Epithelial cell of proximal tubule (primary cell): ENCODE data around the gene SORBS2. TPM values are rescaled to one million over a fixed set of nuclear protein-coding genes. Genes with fewer than 3 reads are reported as not detected.

Experiments
- DNase-seq: peaks from one replicate; pipeline ENCODE4 v3.0.0-alpha.2; 2011; ENCODE audit warnings: low read depth
- H3K4me3 ChIP-seq: 2 replicates; pipeline ENCODE4 v1.5.1; 2011; ENCODE audit warnings: low read depth, mild to moderate bottlenecking, low read length
- CTCF ChIP-seq: conservative IDR thresholded peaks from 2 replicates; pipeline ENCODE4 v1.5.1; 2012; ENCODE audit warnings: low read depth, mild to moderate bottlenecking, low read length
- total RNA-seq: library from RNA; depleted of rRNA; stranded (reverse); fragments of >200 nt; gene quantifications from 2 replicates; pipeline ENCODE4 v1.2.3, GENCODE V29; 2015

The SORBS2 gene
- total RNA-seq, 1 donor from 2014 or later = 11.6 TPM

DNA sequence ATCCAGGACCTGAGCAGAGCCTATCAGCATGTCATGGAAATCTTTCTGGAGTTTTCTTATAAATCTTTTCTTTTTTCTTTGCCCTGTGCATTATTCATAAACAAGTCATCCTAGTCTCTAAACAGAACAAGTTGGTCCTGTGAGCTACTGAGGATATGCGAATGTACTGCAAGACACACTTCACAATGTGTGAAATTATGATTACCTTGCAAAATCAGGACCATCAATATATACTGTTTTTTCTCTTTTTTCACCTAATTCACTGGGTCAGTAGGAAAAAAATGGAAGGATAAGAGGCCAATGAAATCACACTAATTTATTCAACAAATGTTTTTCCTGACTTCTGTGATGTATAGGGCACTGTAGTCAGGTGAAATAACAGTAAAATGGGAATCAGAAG, 14.4 kb upstream of the SORBS2 start:
- no peak overlapping the region for H3K4me3 ChIP-seq
- DNase-seq = no peak
- TF ChIP-seq CTCF = no peak

- H3K4me3 ChIP-seq = no peak overlapping the region
- no peak for DNase-seq
- TF ChIP-seq CTCF = no peak
These were observed 13.7 kb upstream of the SORBS2 start for GRCh38 chr4:185825737-185826136.

DNA sequence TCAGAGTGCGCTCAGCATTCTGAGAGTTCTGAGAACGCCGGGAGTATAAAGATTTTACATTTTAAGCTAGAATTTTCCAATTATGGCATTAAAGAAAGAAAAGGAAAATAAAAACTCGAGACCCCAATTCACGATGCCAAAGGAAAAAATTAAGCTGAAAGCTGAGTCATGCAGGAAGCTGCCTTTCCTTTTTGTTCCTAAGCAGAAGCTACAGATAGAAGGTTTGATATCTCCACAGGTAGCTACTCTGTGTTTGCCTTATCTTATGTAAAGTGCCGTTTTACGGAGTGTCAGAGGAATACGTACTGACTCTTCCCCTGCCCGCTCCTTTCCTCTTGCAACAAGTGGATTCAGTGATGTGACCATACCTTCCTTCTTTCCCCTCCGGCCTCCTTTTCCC, 10.8 kb upstream of the SORBS2 start:
- no peak for DNase-seq
- TF ChIP-seq CTCF = no peak
- no peak overlapping the region for H3K4me3 ChIP-seq

DNA sequence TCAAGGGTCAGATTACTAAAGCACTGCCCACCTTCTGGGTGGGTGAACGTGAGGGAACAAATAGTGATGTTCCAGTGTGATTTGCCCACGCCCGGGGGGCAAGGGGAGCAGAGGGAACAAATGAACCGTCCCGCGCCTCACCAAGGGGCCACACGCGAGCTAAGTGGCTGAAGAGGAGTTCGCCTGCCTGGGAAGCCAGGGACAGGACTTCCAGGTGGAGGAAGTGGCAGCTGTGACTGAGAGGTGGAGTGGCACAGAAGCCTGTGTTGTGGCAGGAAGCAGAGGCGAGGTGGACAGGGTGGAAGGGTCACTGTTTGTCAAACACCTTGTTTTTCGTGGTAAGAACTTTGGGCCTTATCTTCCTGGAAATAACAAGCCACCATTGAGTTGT, 9.0 kb upstream of the SORBS2 start:
- no peak overlapping the region for H3K4me3 ChIP-seq
- no peak for DNase-seq
- no peak for TF ChIP-seq CTCF

GRCh38 chr4:185820146-185821028, 8.4 kb upstream of the SORBS2 start:
- TF ChIP-seq CTCF = peak; percentile 7
- no peak overlapping the region for H3K4me3 ChIP-seq
- no peak for DNase-seq

- no peak for TF ChIP-seq CTCF
- no peak overlapping the region for H3K4me3 ChIP-seq
- DNase-seq = no peak
These were observed 7.2 kb upstream of the SORBS2 start for GRCh38 chr4:185819144-185819543.

GRCh38 chr4:185817403-185817818, 5.4 kb upstream of the SORBS2 start:
- no peak overlapping the region for H3K4me3 ChIP-seq
- DNase-seq = no peak
- TF ChIP-seq CTCF = no peak
